ENCODE measurements around the gene ADARB2.
"Not testable (repeated sequence)": the region's sequence is repeated elsewhere in the genome, so short reads cannot be mapped to it uniquely, and the experiment has no call there.

Gene ADARB2

DNA sequence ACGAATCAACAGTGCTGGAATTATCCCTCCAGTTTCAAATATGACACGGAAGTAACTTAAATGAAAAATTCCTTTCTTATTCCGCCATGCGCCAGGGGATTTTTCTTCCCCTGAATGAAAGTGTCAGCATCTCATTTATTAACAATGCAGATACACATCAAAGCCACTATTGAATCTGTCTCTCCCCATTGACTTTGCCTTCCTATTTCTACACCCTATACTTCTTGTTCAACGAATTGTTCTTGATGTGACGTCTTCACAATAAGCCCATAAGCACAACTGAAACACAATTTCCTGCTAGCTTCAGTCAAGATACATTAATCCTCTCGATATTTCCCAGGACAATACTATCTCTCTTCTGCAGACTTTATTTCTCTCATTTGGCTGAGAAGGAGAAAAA is 253.5 kb downstream of the ADARB2 start:
- intact Hi-C loops (cut with DNase I) = no loop called here
- no peak for DNase-seq

DNA sequence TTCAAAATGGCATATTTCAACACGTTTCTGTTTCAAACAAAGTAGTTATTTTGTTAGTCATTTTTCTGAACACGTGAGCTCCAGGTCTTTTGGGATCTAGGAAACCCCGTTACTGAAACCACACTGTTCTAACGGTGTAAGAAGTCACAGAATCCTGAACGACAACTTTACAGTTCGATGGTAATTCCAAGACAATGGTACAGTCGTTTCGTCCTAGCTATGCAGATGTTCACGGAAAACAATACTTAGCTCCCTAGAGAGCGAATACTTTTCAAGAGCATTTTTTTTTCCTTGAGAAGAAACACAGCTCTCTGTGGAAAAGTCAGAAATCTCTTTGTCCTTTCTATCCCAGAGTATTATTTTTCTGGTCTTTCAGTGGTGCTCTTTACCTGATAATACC is 254.1 kb downstream of the ADARB2 start:
- intact Hi-C loops (cut with DNase I) = no loop called here
- no peak for DNase-seq

DNA sequence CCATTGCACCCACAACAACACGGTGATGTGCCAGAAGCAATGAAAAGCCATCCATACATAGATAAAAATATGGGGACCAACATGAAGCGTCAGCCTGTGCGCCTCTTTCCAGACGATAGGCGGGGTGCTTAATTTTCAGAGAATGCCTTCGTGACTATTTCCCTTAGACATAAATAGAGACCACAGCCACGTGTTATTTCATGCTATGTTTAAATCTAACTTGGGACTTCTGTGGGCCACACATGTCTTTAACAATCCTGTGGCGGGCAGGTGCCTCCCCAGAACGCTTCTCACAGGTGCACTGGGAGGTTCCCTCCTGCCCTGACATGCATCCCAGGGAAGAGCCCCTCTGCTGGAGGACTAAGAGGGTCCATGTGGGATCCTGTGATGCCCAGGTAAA is 259.7 kb downstream of the ADARB2 start:
- intact Hi-C loops (cut with DNase I) = no loop called here
- no peak for DNase-seq

DNA sequence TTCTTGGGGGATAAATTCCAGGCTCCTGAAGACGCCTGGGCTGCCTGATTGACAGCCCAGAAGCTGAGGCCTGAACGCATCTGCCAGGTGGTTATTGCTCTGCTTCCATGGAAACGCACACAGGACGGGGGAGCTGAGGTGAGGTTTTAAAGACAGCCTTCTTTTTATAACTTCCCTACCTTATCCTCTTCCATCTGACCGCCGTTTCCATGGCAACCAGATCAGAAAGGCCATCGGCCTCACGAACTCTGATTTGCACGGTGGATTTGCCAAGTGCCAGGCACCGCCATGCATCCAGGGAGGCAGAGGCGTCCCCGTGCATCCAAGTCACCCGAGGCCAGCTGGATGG is 260.9 kb downstream of the ADARB2 start:
- intact Hi-C loops (cut with DNase I) = no loop called here
- peak in 1 of 10 donors; percentile 80 for DNase-seq

DNA sequence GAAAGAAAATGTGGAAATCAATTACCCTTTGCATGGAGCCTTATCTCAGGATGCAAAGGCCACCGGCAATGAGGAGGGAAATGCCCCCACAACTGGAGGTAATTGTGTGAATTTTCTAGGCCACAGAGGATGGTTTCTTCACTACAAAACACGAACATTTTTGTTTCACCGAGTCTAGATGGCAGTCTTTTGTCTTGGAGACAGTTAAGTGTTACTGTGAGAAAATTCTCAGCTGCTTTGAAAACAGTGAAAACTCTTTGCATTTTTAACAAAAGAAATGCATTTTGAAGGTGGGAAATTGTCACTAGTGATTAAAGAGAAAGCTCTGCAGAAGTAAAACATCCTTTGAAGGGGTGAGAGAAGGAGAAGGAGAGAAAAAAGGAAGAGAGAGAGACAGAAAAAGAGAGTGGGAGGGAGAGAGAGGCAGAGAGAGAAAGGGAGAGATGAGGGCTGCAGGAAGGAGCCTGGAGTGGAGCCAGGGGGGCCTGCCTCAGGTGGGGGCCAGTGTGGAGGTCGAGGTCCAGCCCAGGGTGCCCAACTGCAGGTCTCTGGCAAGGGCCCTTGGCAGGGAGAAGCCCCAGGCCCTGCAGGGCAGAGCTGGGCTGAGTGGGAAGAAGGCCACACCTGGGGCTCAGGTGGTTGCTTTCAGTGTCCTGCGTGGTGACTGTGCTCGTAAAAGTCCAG is 261.4 kb downstream of the ADARB2 start:
- peak in 1 of 10 donors; percentile 77 for DNase-seq
- intact Hi-C loops (cut with DNase I) = no loop called here

DNA sequence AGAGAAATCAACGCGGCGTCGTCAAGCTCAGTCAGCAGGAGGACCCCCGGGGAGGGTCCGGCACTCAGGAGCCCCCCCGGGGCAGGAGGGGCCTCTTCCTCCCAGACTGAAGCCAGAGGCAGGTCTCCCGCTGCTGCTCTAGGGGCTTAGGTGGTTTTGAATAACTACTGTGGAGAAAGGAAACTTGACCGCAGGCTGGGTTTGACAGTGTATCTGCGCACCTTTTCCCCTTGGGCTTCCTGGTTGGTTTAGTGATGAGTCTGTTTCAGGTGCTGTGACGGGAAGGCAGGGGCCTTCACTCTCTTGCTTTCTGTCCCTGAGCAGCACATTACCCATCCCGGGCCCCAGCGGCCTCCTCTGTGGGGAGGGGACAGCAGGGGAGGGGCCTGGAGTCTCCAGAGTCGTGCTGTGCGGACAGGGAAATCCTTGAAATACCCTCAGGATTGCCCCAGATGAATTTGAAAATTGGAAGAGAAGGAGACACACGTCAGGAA is 262.2 kb downstream of the ADARB2 start:
- intact Hi-C loops (cut with DNase I) = no loop called here
- DNase-seq = no peak

DNA sequence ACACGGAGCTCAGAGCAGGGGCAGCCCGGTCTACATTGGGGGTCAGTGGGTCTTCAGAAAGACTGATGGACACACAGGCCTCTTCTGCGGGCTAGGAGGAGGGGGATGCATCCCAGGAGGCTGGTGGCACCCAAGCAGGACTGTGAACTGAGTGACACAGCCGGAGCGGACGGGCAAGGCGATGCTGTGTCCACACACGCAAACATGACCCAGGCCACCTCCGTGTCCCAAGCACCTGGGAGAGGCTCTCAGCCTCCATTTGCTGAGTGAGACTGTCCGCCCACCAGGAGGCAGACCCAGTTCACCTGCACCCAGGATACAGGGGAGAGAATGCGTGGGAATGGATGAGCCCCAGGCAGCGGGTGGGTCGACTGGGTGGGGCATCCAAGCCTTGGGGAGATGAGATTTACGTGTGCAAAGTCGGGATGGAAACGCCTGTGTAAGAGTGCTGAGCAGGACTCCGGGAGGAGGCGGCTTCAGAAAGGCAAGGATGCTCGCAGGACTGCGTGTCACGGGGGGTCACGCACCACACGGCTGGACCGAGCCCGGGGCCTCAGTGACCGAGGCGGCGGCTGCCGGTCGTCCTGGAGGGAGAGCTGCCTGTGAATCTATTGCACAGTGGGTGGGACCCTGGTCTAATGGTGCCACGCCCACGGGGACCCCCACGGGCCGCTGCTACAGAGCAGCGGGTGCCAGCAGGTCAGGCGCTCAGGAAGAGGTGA is 262.8 kb downstream of the ADARB2 start:
- DNase-seq = peak in 1 of 10 donors; percentile 71
- intact Hi-C loops (cut with DNase I) = no loop called here

DNA sequence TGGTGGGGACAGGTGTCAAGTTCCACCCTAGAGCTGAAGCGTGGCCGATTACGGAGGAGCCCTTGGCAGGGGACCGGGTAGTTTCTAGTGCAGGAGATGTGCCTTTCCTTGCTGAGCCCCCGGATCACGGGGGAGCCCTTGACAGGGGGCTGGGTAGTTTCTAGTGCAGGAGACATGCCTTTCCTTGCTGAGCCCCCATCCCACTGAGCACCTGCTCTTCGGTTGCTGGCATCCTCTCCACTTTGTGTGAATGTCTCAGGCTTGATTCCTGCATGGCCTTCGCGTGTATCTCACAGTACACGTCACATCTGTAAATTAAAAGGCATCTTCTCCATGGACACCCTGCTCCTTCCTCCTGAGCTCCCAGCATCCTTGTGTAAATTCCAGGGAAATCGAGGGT is 263.5 kb downstream of the ADARB2 start:
- DNase-seq = peak in 1 of 10 donors; percentile 48
- intact Hi-C loops (cut with DNase I) = no loop called here

DNA sequence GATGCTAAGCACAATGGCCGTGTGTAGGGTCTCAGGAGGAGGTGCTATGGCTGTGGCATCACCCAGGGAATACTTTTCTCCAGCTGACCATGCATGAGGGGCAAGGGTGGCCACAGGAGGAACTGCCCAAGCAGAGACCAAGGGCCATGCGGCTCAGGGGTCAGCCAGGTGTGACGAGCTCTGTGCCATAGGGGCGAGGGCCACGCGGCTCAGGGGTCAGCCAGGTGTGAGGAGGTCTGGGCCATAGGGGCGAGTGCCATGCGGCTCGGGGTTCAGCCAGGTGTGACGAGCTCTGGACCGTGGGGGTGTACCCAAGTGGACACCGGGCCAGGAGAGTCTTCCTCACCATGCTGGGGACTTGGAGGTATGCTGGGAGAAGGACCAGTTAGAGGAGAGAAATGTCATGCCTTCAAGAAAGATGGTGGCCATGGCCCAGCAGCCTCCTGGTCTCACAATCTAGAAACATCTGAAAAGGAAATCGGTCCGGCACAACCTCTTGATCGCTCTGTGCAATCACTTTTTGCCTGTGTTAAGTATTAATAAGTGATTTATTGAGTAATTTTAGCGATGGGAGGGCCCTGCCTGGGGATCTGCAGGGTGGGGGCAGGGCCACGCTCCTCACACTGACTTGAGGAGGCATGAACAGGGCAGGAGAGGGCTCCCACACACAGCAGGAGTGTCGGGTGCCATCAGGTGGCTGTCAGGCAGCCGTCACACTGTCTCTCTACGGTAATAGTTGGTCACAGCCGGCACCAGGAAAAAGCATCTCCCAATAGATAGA is 265.0 kb downstream of the ADARB2 start:
- intact Hi-C loops (cut with DNase I) = no loop called here
- peak in 1 of 10 donors; percentile 82 for DNase-seq

DNA sequence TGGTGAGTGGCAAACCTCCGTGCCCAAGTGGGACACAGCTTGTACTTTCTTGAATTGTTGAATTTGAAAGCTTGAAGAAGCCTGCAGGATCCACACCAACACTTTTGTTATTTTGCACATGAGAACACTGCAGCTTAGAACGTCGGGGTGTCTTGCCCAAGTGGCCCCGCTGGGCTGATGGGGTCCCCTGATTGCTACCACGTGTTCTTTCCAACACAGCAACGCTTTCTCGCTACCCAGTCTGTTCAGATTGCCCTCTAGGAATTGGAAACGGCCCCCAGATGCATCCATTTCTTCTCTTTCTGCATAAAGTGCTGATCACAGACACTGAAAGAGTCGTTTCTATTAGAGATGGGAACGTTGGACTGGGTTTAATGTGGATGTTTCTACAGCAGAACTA is 268.5 kb downstream of the ADARB2 start:
- intact Hi-C loops (cut with DNase I) = no loop called here

DNA sequence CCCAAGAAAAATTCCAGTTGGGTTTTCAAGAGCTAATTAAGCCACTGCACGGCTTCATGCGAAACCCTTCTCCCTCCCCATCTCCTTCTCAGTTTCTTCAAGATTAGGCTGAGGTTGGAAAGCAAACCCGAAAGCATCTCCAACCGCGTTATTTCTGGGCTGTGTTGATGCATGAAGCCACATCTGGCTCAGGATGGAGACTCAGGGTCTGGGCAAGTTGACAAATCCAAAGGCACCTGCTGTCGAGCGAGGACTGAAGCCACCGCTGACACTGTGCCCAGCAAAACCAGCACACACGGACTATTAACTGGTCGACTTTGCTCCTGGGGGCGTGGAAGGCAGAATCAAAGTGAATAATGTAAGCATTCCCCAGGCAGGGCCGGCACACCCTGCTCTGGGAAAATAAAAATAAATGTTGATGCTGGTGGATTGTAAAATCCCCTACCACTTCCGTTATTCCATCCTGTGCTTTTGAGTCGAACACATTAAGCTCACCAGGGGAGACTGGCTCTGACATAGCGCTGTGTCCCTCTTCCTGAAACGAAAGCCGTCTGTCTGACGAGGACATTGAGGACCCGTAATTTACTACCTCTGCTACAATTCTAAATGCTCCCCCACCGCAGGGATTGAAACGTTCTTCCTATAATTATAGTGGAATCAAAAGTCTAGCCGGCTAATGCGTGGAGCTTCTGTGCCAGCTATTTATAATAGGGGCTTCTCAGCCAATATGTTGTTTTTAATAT is 269.8 kb downstream of the ADARB2 start:
- intact Hi-C loops (cut with DNase I) = no loop called here
- DNase-seq = no peak

More for the DNA sequence above, 268.5 kb downstream of the ADARB2 start:
- peak in 1 of 10 donors; percentile 59 for DNase-seq

DNA sequence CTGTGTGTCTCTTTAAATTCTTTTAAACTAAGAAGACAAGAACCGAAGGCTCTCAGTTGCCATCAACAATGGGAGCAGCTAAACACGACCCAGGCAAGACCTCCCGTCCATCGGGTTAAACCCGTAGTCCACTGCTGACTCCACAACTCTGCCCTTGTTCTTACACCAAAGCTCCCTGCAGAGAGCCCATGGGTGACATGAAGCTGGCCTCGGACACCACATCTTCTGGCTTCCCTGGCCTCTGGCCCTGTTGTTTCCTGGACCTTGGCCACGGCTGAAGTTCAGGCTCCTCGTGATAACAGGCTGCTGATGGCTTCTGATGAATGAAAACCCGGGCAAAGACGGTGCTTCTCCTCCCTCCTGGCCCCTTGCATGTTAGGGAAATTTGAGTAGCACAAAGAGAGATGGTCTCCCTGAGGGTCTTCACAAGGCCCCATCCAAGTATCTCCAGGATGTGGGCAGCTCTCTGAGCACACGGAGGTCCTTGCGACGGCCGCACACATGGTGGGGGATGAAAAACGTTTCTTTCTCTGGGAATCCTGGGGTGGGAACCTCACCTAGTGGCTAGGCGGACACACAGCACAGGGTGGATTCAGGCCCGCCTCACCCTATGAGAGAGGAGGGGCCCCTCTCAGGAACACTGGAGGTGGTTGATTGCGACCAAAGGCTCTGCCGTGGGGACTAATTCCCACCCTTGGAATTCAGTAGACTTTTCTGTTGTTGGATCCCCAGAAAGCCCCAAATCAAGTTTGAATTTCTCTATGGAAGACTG is 271.1 kb downstream of the ADARB2 start:
- intact Hi-C loops (cut with DNase I) = no loop called here
- DNase-seq = peak in 1 of 10 donors; percentile 77

DNA sequence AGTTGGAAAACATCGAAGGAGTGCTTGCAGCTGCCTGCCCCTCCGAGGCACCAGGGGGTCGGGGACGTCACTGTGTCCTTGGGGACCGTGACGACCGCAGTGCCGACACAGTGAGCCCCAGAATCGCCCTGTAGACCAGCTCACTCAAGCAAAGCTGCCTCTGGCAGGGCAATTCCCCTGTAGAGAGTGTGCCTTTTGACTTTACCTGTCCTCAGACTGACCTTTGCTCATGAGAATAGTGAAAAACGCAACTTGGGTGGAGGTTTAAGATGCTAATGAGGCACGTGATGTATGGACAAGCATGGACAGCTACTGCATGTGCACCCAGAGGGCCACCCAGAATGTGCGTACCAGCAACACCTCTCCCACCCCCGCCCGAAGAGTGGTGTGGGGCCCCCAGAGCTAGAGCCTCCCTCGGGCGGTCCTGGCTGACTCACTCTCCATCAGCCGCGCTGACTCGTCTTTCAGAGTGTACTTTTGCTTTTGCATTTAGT is 271.9 kb downstream of the ADARB2 start:
- intact Hi-C loops (cut with DNase I) = no loop called here
- DNase-seq = peak in 1 of 10 donors; percentile 80

DNA sequence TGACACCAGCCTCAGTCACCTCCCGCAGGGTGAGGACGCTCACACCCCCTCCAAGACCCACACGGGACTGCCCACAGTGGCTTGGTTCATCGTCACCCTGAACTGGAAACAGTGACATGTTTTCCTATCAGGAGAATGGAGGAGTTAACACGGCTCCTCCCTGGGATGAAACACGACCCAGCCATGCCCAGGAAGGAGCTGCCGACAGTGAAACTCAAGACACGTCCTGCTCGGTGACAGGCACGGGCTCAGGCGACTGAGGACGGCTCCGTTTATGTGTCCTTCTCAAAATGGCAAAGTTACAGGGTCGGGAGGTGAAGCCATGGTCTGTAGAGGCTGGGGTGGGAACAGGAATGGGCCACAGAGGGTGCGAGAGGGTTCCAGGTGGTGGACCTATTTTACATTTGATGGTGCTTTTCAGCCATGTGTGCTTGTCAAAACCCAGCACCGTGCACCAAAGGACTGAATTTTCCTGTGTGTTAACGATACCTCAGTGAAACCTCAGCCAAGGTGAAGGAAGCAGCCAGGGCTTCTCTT is 272.4 kb downstream of the ADARB2 start:
- intact Hi-C loops (cut with DNase I) = no loop called here
- DNase-seq = peak in 1 of 10 donors; percentile 56

DNA sequence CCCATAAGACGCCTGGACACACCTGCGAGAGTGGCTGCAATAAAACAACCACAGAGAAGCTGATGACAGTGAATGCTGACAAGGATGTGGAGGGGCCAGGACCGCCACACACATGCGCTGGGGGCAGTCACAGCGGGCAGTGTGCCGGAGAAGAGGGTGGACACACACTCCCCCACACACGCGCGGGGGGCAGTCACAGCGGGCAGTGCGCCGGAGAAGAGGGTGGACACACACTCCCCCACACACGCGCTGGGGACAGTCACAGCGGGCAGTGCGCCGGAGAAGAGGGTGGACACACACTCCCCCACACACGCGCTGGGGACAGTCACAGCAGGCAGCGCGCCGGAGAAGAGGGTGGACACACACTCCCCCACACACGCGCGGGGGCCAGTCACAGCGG is 273.4 kb downstream of the ADARB2 start:
- intact Hi-C loops (cut with DNase I) = not testable (repeated sequence)

DNA sequence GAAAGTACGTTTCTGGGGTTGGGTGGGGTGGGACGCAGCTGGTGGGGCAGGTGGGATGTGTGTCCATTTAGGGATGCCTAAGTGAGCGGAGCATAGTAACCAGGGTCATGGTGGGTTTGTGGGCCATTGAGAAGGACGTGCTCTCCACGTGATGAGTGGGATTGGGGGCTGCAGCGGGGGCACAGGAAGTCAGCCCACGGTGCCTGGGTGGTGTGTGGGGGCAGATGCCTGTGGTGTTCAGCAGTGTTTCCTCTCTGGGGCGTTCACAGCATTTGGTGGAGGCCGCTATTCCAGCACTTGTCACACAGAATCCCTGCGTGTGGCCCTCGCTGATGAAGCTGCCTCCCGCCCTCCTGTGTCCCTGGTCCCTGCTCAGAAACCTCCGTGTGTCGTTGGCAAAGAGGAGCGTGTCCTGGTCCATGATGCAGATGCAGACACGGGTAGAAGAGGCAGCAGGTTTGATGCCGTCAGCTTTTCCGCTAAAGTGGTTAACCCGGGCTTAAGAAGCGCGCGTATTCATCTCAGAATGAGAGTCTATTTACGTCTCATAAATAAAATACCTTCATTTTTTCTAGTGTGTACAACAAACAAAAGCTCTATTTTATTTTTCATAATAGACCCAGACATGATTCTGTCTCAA is 274.2 kb downstream of the ADARB2 start:
- peak in 1 of 10 donors; percentile 49 for DNase-seq
- intact Hi-C loops (cut with DNase I) = no loop called here

More for the DNA sequence above, 273.4 kb downstream of the ADARB2 start:
- DNase-seq = peak in 1 of 10 donors; percentile 41

DNA sequence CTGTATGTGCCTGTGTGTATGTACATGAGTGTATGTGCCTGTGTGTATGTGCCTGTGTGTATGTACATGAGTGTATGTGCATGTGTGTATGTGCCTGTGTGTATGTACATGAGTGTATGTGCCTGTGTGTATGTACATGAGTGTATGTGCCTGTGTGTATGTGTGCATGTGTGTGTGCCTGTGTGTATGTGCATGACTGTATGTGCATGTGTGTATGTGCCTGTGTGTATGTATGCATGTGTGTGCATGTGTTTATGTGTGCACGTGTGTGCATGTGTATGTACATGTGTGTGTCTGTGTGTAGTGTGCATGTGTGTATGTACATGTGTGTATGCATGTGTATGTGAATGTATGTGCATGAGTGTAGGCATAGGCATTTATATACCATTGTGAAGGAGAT is 274.8 kb downstream of the ADARB2 start:
- no peak for DNase-seq
- intact Hi-C loops (cut with DNase I) = no loop called here

DNA sequence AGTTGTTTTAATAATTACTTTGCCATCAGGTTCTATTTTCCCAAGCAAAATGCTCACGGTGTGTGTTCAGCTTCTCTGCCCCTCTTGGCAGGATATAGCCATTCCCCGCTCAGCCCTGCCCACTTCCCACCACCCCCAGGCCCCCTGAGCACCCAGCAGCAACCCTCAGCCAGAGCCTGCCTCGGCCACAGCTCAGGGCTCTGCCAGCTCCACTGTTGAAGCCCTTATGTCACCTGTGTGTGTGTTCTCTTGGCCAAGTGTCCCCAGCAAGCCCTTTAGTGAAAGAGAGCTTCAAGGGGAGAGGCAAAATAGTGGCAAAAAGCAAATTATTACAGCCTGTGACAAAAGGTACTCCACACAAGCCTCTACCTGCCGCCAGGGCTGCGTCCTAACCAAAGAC is 275.3 kb downstream of the ADARB2 start:
- DNase-seq = peak in 1 of 10 donors; percentile 65
- intact Hi-C loops (cut with DNase I) = no loop called here

DNA sequence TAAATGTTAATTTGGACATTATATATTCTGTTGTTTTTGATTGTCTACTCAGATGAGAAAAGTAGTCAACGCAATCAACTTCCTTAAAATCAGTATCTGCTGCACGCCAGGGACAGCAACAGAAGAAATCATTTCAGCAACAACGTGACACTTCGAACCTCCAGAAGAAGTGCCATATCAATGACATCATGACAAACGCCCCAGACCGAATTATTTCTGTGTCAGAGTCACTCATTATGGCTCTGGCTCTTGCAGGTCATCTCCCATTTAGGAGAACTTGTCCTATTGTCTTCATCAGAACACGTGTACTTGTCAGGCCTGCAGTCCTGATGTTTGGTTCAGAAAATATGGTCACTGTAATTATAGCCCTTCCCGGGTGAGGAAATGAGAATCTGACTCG is 276.3 kb downstream of the ADARB2 start:
- intact Hi-C loops (cut with DNase I) = no loop called here
- DNase-seq = no peak

All from posterior cingulate gyrus (tissue), 11 donors.